ENCODE measurements around the gene KBTBD4. TPM values are rescaled to one million over a fixed set of nuclear protein-coding genes. Genes with fewer than 3 reads are reported as not detected.

The KBTBD4 gene
- total and polyA plus RNA-seq, 2 of the 13 experiments (the other 11 are each of a cell fraction or from before 2014, with no cell fraction given) = 8.5 to 12.8 TPM

DNA sequence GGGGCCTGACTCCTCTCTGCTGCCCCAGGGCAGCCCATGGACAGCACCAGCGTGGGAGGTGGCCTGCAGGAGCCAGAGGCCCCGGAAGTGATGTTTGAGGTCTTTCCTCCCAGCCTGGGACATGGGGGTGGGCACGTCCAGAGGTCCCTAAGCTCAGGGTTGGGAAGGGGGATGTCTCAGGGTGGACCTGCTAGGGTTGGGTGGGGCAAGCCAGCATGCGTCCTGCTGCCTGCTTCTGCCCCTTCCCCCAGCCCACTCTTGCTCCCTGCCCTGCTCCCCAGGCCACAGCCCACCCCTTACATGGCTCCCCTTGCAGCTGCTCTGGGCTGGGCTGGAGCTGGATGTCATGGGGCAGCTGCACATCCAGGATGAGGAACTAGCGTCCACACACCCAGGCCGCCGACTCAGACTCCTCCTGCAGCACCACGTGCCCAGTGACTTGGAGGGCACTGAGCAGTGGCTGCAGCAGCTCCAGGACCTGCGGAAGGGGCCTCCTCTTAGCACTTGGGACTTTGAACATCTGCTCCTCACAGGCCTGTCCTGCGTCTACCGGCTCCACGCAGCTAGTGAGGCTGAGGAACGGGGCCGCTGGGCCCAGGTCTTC is 9.1 kb upstream of the KBTBD4 start (continued):
- peak; percentile 77; the same call in 1 of the 2 replicates for TF ChIP-seq MYC (CRISPR knock-in tag; IDR thresholded peaks at IDR 0.05; ENCODE audit: borderline replicate concordance)
- TF ChIP-seq, protein P1, sequence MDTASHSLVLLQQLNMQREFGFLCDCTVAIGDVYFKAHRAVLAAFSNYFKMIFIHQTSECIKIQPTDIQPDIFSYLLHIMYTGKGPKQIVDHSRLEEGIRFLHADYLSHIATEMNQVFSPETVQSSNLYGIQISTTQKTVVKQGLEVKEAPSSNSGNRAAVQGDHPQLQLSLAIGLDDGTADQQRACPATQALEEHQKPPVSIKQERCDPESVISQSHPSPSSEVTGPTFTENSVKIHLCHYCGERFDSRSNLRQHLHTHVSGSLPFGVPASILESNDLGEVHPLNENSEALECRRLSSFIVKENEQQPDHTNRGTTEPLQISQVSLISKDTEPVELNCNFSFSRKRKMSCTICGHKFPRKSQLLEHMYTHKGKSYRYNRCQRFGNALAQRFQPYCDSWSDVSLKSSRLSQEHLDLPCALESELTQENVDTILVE (CRISPR knock-in tag; IDR thresholded peaks at IDR 0.05) = no peak
- no peak; the same call in 1 of the 2 replicates for TF ChIP-seq ZNF230 (CRISPR knock-in tag; IDR thresholded peaks at IDR 0.05)
- peak; percentile 51; the same call in 1 of the 2 replicates for TF ChIP-seq ZBTB8A (CRISPR knock-in tag; IDR thresholded peaks at IDR 0.05; ENCODE audit: borderline replicate concordance, low read depth)
- 0 out of 2 replicates have a peak, but pooled peaks have one; percentile 26 for TF ChIP-seq ZNF761 (CRISPR knock-in tag; conservative IDR thresholded peaks at IDR 0.05)
- TF ChIP-seq SOX13 (IDR thresholded peaks at IDR 0.05) = no peak
- TF ChIP-seq SOX13 (CRISPR knock-in tag; conservative IDR thresholded peaks at IDR 0.05 in 1 of 2, IDR thresholded peaks at IDR 0.05 in 1 of 2) = no peak
- TF ChIP-seq, protein P2, sequence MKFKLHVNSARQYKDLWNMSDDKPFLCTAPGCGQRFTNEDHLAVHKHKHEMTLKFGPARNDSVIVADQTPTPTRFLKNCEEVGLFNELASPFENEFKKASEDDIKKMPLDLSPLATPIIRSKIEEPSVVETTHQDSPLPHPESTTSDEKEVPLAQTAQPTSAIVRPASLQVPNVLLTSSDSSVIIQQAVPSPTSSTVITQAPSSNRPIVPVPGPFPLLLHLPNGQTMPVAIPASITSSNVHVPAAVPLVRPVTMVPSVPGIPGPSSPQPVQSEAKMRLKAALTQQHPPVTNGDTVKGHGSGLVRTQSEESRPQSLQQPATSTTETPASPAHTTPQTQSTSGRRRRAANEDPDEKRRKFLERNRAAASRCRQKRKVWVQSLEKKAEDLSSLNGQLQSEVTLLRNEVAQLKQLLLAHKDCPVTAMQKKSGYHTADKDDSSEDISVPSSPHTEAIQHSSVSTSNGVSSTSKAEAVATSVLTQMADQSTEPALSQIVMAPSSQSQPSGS (CRISPR knock-in tag; IDR thresholded peaks at IDR 0.05) = no peak
- TF ChIP-seq, protein P3, sequence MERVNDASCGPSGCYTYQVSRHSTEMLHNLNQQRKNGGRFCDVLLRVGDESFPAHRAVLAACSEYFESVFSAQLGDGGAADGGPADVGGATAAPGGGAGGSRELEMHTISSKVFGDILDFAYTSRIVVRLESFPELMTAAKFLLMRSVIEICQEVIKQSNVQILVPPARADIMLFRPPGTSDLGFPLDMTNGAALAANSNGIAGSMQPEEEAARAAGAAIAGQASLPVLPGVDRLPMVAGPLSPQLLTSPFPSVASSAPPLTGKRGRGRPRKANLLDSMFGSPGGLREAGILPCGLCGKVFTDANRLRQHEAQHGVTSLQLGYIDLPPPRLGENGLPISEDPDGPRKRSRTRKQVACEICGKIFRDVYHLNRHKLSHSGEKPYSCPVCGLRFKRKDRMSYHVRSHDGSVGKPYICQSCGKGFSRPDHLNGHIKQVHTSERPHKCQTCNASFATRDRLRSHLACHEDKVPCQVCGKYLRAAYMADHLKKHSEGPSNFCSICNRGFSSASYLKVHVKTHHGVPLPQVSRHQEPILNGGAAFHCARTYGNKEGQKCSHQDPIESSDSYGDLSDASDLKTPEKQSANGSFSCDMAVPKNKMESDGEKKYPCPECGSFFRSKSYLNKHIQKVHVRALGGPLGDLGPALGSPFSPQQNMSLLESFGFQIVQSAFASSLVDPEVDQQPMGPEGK (CRISPR knock-in tag; IDR thresholded peaks at IDR 0.05) = peak; percentile 11; the same call in 1 of the 2 replicates
- peak; percentile 72 for TF ChIP-seq ARNT2 (CRISPR knock-in tag; IDR thresholded peaks at IDR 0.05; ENCODE audit: low read depth)
- TF ChIP-seq ZNF766 (CRISPR knock-in tag; IDR thresholded peaks at IDR 0.05; ENCODE audit: borderline replicate concordance) = no peak
- TF ChIP-seq, protein P4, sequence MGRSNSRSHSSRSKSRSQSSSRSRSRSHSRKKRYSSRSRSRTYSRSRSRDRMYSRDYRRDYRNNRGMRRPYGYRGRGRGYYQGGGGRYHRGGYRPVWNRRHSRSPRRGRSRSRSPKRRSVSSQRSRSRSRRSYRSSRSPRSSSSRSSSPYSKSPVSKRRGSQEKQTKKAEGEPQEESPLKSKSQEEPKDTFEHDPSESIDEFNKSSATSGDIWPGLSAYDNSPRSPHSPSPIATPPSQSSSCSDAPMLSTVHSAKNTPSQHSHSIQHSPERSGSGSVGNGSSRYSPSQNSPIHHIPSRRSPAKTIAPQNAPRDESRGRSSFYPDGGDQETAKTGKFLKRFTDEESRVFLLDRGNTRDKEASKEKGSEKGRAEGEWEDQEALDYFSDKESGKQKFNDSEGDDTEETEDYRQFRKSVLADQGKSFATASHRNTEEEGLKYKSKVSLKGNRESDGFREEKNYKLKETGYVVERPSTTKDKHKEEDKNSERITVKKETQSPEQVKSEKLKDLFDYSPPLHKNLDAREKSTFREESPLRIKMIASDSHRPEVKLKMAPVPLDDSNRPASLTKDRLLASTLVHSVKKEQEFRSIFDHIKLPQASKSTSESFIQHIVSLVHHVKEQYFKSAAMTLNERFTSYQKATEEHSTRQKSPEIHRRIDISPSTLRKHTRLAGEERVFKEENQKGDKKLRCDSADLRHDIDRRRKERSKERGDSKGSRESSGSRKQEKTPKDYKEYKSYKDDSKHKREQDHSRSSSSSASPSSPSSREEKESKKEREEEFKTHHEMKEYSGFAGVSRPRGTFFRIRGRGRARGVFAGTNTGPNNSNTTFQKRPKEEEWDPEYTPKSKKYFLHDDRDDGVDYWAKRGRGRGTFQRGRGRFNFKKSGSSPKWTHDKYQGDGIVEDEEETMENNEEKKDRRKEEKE (IDR thresholded peaks at IDR 0.05) = no peak
- no peak for TF ChIP-seq NFKBIZ (CRISPR knock-in tag; IDR thresholded peaks at IDR 0.05)
- no peak for TF ChIP-seq SATB2 (CRISPR knock-in tag; IDR thresholded peaks at IDR 0.05)
- TF ChIP-seq, protein P5, sequence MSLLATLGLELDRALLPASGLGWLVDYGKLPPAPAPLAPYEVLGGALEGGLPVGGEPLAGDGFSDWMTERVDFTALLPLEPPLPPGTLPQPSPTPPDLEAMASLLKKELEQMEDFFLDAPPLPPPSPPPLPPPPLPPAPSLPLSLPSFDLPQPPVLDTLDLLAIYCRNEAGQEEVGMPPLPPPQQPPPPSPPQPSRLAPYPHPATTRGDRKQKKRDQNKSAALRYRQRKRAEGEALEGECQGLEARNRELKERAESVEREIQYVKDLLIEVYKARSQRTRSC (CRISPR knock-in tag; IDR thresholded peaks at IDR 0.05; ENCODE audit: low read depth) = 0 out of 2 replicates have a peak, but pooled peaks have one; percentile 35
- TF ChIP-seq, protein P6, sequence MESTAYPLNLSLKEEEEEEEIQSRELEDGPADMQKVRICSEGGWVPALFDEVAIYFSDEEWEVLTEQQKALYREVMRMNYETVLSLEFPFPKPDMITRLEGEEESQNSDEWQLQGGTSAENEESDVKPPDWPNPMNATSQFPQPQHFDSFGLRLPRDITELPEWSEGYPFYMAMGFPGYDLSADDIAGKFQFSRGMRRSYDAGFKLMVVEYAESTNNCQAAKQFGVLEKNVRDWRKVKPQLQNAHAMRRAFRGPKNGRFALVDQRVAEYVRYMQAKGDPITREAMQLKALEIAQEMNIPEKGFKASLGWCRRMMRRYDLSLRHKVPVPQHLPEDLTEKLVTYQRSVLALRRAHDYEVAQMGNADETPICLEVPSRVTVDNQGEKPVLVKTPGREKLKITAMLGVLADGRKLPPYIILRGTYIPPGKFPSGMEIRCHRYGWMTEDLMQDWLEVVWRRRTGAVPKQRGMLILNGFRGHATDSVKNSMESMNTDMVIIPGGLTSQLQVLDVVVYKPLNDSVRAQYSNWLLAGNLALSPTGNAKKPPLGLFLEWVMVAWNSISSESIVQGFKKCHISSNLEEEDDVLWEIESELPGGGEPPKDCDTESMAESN (CRISPR knock-in tag; conservative IDR thresholded peaks at IDR 0.05) = 0 out of 2 replicates have a peak, but pooled peaks have one; percentile 40
- 0 out of 2 replicates have a peak, but pooled peaks have one; percentile 37 for TF ChIP-seq DR1 (CRISPR knock-in tag; IDR thresholded peaks at IDR 0.05)
- 0 out of 2 replicates have a peak, but pooled peaks have one; percentile 41 for TF ChIP-seq ZSCAN21 (CRISPR knock-in tag; IDR thresholded peaks at IDR 0.05; ENCODE audit: borderline replicate concordance)
